AG08395 (cell line): ENCODE results near the gene SALL4.
"Not testable (repeated sequence)": the region's sequence is repeated elsewhere in the genome, so short reads cannot be mapped to it uniquely, and the experiment has no call there.

Experiments
- DNase-seq: peaks from one replicate; pipeline ENCODE4 v3.0.0; 2012; ENCODE audit warnings: mixed read lengths, low spot score

The SALL4 gene

DNA sequence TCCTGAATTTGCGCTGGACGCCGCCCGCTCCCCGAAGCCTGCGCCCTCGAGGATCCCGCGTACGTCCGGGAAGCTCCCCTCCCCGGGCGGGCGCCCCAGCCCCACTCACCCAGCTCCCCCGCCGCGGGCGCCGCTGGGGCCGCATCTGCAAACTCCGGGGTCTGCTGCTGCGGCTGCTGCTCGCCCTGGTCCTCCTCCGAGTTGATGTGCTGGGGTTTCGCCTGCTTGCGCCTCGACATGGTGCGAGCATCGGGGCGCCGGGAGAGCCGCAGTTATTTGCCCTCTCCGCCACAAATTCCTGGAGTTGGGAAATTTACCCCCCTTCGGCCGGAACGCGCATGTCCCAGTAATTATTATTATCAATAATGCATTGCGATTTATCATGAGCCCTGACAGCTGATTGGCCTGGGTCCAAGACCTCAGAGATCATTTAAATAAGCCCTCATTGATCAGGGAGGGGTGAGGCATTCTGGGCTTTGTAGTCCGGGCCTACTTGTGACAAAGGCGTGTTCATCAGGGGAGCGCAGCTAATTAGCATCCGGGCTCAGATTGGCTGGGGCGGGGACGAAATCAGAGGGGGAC is at the start of gene SALL4:
Gene SALL4 (minus strand): TSS at position 352 of the 582 bp plus-strand sequence. CDS start 113 bp downstream, at position 239.
- DNase-seq: no peak

DNA sequence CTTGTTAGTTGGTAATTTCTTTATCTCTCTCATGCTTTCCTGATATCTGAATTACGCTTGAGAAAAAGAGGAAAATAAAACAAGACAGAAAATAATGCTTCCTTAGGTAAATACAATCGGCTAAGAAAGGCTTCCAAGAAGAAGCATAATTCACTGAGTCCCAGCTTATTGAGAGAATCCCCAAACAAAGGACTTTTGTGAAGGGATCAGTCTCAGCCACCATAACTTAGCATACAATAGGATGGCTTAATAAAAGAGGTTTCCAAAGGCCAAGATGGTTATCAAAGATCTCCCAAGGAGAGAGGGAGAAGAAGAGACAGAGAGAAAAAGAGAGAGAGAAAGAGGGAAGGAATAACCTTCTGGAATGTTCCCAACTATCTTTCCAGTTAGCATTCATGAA is 46.0 kb upstream of the SALL4 start:
- no peak for DNase-seq

DNA sequence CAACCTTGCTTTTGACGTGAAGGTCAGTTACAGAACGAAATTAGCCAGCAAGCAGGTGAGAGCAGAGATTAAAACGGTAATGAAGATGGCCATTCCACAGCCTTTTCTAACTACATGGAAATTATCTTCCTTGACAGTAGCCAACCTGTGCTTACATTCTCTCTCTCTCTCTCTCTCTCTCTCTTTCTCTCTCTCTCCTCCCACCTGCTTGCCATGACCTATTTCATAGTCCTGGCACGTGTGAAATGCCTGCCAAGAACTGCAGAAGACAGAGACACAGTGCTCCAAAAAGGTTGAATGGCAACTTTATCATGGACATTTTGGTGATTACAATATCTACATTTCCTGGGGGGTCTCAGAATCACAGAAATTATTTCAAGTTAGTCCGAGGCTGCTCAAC is 38.5 kb upstream of the SALL4 start:
- DNase-seq: no peak

DNA sequence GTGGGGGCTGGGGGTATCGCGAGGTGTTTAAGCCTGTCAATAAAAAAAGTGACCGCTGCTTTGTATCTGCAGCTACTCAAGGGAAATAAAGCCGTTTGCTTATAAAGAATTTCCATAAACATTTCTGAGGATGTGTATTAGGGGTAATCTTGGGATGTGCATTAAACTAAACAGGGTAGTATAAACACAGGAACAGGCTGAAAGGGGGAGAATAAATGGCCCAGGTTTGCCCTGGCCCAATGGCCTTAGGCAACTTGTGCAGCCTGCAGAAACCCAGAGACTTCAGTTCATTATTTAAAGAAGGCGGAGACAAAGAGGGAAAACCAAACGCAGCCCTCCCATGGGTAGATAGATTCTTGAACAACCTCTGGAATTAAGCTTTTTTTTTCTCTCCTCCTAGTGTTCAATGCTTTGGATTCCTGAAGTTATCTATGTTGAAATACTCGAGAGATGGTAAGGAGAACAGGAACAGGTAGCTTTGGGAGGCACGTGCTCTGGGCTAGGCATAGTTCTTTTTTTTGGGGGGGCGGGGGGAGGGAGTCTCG is 35.6 kb upstream of the SALL4 start:
- DNase-seq: no peak

DNA sequence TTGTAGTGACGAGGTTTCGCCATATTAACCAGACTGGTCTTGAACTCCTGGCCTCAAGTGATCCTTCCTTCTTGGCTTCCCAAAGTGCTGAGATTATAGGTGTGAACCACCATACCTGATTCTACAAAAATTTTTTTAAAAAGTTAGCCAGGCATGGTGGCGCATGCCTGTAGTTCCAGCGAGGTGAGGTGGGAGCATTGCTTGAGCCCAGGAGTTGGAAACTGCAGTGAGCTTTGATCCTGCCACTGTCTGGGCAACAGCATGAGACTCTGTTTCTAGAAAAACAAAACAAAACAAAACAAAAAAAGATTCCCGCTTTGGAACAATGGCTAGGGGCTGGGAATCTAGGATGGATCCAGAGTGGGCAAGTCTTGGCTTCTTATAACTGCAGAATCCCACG is 35.1 kb upstream of the SALL4 start:
- no peak for DNase-seq

DNA sequence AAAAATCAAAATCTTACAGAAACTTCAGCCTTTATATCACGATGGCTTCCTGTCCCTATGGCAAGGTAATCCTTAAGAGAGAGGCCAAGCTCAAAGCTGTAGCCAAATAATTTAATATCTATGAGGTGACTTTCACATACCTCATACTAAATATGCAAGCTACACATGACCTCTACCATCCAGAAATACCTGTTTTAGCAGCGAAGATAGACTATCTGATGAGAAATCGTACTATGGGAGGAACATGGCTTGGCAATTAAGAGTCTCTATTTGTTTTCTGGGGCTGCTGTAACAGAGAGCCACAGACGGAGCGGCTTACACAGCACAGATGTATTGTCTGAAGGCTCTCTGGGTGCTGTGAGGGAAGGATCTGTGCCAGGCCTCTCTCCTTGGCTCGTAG is 31.0 kb upstream of the SALL4 start:
- DNase-seq: no peak

DNA sequence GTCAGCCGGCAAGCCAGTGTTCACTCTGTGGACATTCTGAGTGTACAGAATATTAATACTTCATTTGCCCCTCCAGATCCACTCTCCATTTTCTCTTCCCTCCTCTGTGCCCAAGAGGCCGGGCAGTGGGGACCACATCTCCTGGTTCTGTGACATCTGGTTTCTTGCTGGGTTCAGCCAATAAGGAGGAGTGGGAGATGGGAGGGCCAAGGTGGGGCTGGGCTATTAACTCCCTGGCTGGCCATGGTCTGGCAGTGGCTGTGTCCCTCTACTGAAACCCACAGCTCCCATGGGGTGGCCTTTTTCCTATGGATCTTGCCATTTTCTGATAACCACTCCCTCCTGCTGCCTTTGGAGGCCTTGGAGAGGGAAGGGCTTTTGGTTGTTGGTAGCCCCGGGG is 30.0 kb upstream of the SALL4 start:
- no peak for DNase-seq

DNA sequence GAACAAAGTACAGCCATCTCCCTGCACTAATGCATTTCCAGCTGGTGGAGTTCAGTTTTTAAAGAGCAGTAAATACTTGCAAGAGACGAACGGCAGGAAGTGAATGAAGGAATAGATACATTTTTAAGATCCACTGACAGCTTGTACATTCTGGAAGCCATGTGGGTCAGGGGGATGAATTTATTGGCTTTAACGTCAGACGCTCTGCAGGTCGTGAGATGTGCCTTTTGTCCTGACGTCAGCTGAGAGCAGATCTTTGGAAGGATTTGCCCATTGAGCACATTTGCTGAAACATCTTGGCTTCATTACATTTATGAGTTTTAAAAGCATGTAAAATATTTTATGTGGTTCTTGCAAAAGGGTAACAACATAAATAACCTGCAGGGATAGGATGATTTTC is 29.5 kb upstream of the SALL4 start:
- DNase-seq: peak; percentile 26

DNA sequence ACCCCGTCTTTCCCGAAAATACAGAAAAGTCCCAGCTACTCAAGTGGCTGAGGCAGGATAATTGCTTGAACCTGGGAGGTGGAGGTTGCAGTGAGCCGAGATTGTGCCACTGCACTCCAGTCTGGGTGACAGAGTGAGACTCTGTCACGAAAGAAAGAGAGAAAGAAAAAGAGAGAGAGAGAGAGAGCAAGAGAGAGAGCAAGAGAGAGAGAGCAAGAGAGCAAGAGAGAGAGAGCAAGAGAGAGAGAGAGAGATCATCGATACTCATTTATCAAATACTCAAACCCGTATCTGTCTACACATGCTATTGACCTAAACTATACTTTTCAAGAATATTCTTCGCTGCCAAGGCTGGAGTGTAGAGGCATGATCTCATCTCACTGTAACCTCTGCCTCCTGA is 28.2 kb upstream of the SALL4 start:
- no peak for DNase-seq

DNA sequence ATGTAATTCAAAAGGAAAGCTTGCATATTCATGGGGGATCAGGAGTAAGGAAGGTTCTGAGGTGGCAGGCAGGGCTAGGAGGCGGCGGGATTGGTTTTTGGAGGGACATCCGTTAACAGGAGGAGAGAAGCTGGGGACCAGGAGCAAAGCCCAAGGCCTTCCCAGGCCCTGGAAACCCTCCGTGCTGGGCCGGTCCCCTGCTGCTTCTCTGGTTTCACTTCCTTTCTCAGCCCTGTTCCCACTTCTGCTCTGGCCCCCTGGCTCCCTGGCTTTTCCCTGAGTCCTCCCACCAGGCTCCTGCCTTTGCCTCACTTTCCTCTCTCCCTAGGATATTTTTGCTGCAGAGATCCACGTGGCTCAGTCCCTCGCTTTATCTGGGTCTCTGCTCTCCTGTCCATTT is 26.4 kb upstream of the SALL4 start:
- DNase-seq: no peak

DNA sequence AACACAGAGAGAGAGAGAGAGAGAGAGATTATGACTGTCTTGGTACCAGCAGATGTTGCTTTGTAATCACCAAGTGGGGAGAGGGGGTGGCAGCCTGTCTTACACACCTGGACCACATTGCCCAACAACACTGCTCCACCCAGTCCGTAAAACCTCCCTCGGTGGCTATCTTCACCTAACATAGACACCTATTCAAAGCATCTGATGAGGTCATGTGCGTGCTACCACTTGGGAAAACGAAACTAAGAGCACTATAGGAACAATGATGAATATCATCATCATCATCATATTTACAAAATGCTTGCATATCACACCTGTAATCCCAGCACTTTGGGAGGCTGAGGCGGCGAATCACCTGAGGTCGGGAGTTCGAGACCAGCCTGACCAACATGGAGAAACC is 24.1 kb upstream of the SALL4 start:
- DNase-seq: no peak

DNA sequence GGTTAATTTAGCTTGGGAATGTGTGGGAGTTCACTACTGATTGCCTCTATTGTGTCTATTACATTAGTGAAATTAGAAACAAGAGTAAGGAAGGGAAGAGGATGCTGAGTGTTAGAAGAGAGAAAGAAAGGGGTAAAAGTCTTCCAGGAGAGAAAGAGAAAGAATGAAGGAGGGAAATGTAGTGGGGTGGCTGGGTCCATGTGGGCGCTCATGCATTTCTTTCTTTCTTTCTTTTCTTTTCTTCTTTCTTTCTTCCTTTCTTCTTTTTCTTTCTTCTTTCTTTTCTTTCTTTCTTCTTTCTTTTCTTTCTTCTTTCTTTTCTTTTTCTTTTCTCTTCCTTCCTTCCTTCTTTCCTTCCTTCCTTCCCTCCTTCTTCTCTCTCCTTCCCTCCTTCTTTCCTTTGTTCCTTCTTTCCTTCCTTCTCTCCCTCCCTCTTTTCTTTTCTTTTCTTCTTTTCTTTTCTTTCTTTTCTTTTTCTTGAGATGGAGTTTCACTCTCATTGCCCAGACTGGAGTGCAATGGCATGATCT is 16.2 kb upstream of the SALL4 start:
- DNase-seq: no peak

DNA sequence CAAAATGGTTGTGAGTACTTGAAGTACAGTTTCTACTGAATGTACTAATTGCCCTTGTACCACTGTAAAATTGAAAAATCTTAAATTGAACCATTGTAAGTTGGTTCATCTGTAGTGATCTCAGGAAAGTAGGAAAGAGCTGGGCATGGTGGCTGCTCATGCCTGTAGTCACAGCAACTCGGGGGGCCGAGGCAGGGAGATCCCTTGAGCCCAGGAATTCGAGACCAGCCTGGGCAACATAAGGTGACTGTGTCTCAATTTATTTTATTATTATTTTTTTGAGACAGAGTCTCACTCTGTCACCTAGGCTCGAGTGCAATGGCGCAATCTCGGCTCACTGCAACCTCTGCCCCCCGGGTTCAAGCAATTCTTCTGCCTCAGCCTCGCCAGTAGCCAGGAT is 14.5 kb upstream of the SALL4 start:
- not testable (repeated sequence) for DNase-seq

DNA sequence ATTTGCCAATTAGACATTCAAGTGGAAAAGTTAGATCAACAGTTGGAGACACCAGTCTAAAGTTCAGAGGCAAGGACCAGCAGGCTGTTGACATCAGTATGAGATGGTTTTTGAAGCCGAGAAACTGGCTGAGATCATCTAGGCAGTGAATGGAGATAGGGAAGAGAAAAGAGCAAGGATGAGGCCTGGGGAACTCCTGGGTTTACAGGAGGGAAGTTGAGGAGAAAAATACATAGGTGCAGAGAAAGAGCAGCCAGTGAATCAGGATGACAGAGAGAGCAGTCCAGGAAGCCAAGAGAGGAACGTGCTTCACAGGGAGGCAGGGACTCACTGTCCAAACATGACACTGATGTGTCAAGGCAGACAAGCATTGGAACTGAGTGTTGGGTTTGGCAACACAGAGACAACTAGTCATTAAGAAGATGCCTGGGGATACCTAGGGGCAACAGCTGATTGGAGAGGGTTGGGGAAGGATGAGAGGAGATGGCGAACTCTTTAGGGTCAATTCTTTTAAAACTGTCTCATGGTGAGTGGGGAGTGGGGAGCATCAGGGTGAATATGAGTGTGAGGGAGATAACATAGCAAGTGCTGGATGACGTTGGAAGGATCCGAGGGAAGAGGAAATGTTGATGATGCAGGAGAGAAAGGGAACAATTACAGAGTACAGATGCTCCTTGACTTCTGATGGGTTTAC is 13.2 kb upstream of the SALL4 start:
- DNase-seq: no peak

DNA sequence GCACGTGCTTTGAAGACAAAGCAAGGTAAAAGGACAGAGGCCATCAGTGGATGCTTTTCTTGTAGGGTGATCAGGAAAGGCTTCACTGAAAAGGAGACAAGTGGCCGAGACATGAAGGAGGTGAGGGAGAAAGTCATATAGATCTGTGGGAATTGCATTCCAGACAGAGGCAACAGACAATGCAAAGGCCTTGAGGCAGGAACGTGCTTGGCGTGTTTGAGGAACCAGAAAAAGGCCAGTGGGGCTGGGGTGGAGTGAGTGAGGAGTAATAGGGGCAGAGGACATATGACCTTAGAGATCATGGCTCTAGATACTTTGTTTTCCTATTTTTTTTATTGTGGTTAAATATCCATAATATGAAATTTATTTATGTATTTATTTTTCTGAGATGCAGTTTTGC is 10.5 kb upstream of the SALL4 start:
- no peak for DNase-seq

DNA sequence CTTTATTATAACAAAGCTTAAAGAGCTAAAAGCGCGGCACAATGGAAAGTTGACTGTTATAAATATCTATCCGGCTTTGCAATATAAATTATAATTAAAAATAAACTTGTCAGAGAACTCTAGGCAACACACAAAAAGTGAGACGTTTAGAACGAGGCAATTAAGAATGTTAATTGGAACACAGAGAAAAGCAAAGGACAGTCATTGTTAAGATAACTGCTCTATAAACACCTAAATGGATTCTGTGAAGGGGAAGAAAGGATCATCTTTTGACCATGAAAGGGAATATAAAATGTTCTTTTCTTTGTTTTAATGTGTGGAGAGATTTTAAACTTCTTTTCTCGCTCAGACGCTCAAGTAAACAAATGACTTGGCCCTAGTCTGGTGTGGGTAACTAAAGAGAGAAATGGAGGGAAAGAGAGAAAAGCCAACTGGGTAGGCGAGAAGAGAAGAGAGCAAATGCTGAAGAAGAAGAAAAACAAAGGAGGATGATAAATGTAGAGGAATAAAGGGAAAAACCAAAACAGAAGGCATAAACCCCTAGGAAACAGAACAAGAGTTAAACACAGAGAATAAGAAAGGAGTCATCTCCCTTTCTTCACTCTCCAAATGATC is 9.3 kb upstream of the SALL4 start:
- DNase-seq: no peak

DNA sequence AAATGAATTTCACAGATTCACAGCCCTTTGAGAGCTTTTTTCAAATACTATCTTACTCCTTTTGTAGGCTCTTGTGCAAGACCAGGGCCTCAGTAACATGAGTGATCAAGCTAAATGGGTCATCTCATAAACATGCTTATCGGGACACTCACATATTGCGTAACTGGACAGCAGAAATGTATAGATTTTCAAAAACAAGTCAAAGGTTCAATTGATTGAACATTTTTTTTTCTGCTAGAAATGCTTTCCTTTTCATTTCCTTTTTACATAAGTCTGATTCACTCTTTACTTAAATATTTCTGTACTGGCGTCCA is 8.7 kb upstream of the SALL4 start:
- no peak for DNase-seq

DNA sequence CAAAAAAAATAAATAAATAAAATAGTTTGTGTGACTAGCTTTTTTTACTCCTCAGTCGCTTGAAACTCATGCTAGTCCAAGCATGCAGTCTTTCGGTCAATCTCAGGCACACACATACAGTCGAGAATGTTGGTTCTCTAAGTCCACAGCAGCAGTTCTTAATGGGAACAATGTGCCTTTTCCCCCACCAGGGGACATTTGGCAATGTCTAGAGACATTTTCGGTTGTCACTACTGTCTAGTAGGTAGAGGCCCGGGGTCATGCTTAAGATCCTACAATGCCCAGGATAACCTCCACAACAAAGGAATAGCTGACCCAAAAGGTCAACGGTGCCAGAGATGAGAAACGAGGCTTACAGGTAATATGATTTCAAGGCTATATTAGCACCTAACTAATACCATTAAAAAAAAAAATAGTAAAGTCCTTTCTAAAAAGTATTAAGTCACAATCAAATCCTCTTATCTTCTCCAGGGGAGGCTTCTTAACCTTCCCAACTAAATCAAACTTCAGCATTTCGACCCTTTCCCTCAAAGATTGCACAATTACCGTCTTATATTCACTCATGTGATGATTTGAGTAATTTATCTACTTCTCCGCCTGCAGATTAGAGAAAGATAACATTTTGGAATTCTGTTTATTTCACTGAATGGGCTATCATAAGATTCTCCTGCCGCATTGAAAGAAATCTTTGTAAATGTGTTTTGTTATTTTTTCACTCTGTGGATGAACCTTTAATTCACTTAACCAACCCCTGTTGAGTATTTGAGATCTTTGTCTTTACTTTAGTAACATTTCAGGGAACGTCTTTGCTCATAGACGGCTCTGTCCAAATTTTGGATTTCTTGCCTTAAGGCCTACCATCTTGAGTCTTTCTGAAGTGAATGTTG is 8.1 kb upstream of the SALL4 start:
- no peak for DNase-seq

DNA sequence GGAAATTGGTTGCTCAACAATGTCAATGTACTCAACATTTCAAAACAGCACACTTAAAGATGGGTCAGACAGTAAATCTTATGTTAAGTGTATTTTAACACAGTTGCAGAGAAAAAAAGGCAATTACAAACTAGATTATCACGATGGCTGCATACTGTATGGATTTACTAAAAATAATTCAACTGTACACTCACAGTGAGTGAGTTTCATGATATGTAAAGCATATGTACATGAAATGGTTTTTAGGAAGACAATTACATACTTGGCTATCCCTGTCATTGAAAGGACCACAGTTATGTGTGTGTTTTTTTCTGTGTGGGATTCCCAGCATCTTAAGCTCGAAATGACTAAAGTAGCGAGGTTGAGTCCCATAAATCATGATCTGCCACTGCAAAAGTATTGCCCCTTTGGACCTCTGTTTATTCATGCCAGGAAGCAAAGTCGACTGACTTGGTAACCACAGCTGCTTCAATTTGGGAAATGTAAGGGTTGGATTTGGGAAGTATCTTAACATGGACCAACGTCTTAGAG is 5.5 kb upstream of the SALL4 start:
- no peak for DNase-seq

DNA sequence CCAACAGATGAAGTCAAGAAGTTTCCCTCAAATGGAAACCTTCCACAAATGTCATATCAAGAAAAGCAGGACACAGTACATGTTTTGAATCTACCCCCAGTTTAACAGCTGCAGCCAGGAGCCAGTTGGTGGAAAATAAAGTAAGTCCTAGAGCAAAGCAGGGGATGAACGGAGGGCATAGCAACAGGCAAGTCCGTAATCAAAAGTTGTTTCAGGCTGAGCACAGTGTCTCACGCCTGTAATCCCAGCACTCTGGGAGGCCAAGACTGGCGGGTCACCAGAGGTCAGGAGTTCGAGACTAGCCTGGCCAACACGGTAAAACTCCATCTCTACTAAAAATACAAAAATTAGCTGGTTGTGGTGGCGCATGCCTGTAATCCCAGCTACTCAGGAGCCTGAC is 2.4 kb upstream of the SALL4 start:
- DNase-seq: no peak

DNA sequence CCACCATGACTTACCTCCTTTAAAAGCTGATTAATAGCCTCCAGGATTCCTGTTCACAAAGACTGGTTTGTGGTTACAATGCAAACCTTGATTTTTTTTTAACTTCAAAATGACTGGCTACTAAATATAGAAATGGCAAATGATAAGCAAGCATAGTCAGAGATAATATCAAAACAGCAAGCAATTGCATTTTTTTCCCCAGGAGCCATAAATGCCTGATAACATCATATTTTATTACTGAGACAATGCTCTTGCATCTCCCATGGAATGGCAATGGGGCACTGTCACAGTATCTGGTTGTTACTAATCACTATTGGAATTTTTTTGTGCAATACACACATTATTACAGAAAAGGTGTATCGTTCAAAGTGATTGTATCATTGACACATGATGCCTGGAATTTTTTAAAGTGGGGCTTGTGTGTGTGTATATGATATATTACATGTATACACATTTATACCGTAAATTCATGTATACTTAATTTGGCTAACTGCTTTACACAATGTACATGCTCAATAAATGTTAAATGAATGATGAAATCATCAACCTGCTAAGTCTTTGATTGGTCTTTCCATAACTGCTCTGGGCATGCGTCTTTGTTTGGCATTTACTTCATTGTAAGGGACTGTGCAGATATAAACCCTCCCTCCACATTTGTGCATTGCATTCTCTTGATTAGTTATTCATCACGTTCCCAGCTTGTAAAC is 980 bp upstream of the SALL4 start:
- no peak for DNase-seq

DNA sequence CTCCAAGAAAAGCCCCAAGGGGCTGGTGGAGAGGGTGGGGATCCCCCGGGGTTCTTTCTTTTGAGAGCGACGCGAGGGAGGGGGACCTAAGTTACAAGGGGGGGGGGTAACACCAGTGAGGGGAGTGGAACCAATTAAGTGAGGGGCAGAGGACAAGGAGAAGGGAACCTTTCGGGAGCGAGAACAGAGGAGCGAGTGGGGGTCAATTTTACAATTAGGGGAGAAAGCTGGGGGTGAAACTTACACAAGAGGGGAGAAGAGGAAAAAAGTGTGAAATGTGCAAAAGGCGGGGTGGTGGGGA is 548 bp downstream of the SALL4 start:
- no peak for DNase-seq
